Thyroid gland (tissue), 4 donors: ENCODE results near the gene KSR1.
"Not testable (repeated sequence)": the region's sequence is repeated elsewhere in the genome, so short reads cannot be mapped to it uniquely, and the experiment has no call there.

Experiments used
- CTCF ChIP-seq, 6 experiments: fragments of 200-600 bp in 3 of 6; fragments of 450-650 bp in 3 of 6; sonication (generic) in 3 of 6; IDR thresholded peaks; one replicate each; pipeline ENCODE4 v1.5.1; 2016 to 2019; ENCODE audit warnings: antibody characterized with exemption in 6 of 6, mild to moderate bottlenecking in 2 of 6, inconsistent platforms in 1 of 6, moderate library complexity in 1 of 6
- POLR2A ChIP-seq, 2 donors: fragments of 450-650 bp; IDR thresholded peaks; one replicate each; pipeline ENCODE4 v1.6.1; 2017; ENCODE audit warnings: antibody characterized with exemption in 2 of 2, mild to moderate bottlenecking in 2 of 2, moderate library complexity in 1 of 2

- not testable (repeated sequence) for TF ChIP-seq CTCF, POLR2A (IDR thresholded peaks at IDR 0.05)
These were observed 173.0 kb downstream of the KSR1 start for GRCh38 chr17:27629260-27629659.
